ENCODE data around the gene ALPG. TPM values are rescaled to one million over a fixed set of nuclear protein-coding genes. Genes with fewer than 3 reads are reported as not detected.
A peak's percentile ranks its signal among the peaks of the same experiment; 100 is the strongest.
"Not testable (repeated sequence)": the region's sequence is repeated elsewhere in the genome, so short reads cannot be mapped to it uniquely, and the experiment has no call there.

ALPG gene
- total RNA-seq, 2 experiments from 2014 or later = not detected

- peaks cover 15% of the 10 kb centered on the region for H3K4me1 Mint-ChIP-seq (ENCODE audit: low read depth)
- H3K27me3 Mint-ChIP-seq (ENCODE audit: low read depth) = peaks cover 48% of the 10 kb centered on the region
- H3K4me3 Mint-ChIP-seq = no peak overlapping the region
- H3K36me3 Mint-ChIP-seq (ENCODE audit: low read depth) = peaks cover under 1% of the 10 kb centered on the region
- H3K27ac Mint-ChIP-seq = no peak overlapping the region
- ATAC-seq (no peak), DNase-seq (no peak)
- ChIA-PET CTCF (interaction anchor here (1.1 kb wide), 1 partner anchor 10 kb away, joined by 3 read pairs; no protein-coding TSS in a partner anchor), POLR2A (no interaction called here)
- H3K9me3 Mint-ChIP-seq (ENCODE audit: insufficient read depth) = peaks cover under 1% of the 10 kb centered on the region
These were observed 10.8 kb downstream of the ALPG start for GRCh38 chr2:232417489-232417888.

- POLR2A ChIA-PET = no interaction called here
- CTCF ChIA-PET = interaction anchor here (1.1 kb wide), 1 partner anchor 9 kb away, joined by 3 read pairs; no protein-coding TSS in a partner anchor
- DNase-seq = no peak
- no peak for ATAC-seq
- Mint-ChIP-seq H3K4me1 (ENCODE audit: low read depth) (peaks cover 15% of the 10 kb centered on the region), H3K27me3 (ENCODE audit: low read depth) (peaks cover 46% of the 10 kb centered on the region), H3K9me3 (ENCODE audit: insufficient read depth) (peaks cover 4% of the 10 kb centered on the region), H3K36me3 (ENCODE audit: low read depth) (peaks cover 4% of the 10 kb centered on the region), H3K27ac (no peak overlapping the region), H3K4me3 (no peak overlapping the region)
These were observed 11.4 kb downstream of the ALPG start for GRCh38 chr2:232418056-232418455.

- DNase-seq (no peak), ATAC-seq (peak; percentile 25)
- ChIA-PET POLR2A (no interaction called here), CTCF (interaction anchor here (1.1 kb wide), 1 partner anchor 9 kb away, joined by 3 read pairs; no protein-coding TSS in a partner anchor)
- Mint-ChIP-seq H3K27me3 (ENCODE audit: low read depth) (peaks cover 43% of the 10 kb centered on the region), H3K4me3 (peak overlapping the region; percentile 22), H3K36me3 (ENCODE audit: low read depth) (peaks cover 4% of the 10 kb centered on the region), H3K9me3 (ENCODE audit: insufficient read depth) (peaks cover 4% of the 10 kb centered on the region), H3K27ac (no peak overlapping the region), H3K4me1 (ENCODE audit: low read depth) (peaks cover 13% of the 10 kb centered on the region)
These were observed 12.0 kb downstream of the ALPG start for GRCh38 chr2:232418466-232419244.

- Mint-ChIP-seq H3K4me1 (ENCODE audit: low read depth) (peaks cover 13% of the 10 kb centered on the region), H3K9me3 (ENCODE audit: insufficient read depth) (peaks cover 4% of the 10 kb centered on the region), H3K36me3 (ENCODE audit: low read depth) (peaks cover 4% of the 10 kb centered on the region), H3K4me3 (peak overlapping the region; percentile 22), H3K27me3 (ENCODE audit: low read depth) (peaks cover 38% of the 10 kb centered on the region), H3K27ac (no peak overlapping the region)
- CTCF ChIA-PET = no interaction called here
- POLR2A ChIA-PET = no interaction called here
- ATAC-seq = peak; percentile 37
- no peak for DNase-seq
These were observed 12.8 kb downstream of the ALPG start for GRCh38 chr2:232419245-232420072.

GRCh38 chr2:232420073-232420454 is 13.4 kb downstream of the ALPG start:
- ChIA-PET POLR2A (no interaction called here), CTCF (no interaction called here)
- peaks cover 13% of the 10 kb centered on the region for H3K4me1 Mint-ChIP-seq (ENCODE audit: low read depth)
- H3K4me3 Mint-ChIP-seq = peak overlapping the region; percentile 56
- H3K27ac Mint-ChIP-seq = no peak overlapping the region
- H3K27me3 Mint-ChIP-seq (ENCODE audit: low read depth) = peaks cover 39% of the 10 kb centered on the region
- H3K36me3 Mint-ChIP-seq (ENCODE audit: low read depth) = peaks cover 4% of the 10 kb centered on the region
- peaks cover 4% of the 10 kb centered on the region for H3K9me3 Mint-ChIP-seq (ENCODE audit: insufficient read depth)
- DNase-seq (no peak), ATAC-seq (no peak)

- DNase-seq = peak; percentile 64
- H3K27me3 Mint-ChIP-seq (ENCODE audit: low read depth) = peaks cover 43% of the 10 kb centered on the region
- CTCF ChIA-PET = no interaction called here
These were observed 14.0 kb downstream of the ALPG start for GRCh38 chr2:232420463-232421188.

GRCh38 chr2:232421189-232421785 is 14.6 kb downstream of the ALPG start:
- Mint-ChIP-seq H3K9me3 (ENCODE audit: insufficient read depth) (peaks cover 4% of the 10 kb centered on the region), H3K27ac (no peak overlapping the region), H3K4me3 (no peak overlapping the region), H3K4me1 (ENCODE audit: low read depth) (peaks cover 13% of the 10 kb centered on the region), H3K36me3 (ENCODE audit: low read depth) (peaks cover 4% of the 10 kb centered on the region), H3K27me3 (ENCODE audit: low read depth) (peaks cover 46% of the 10 kb centered on the region)
- ChIA-PET CTCF (interaction anchor here (0.9 kb wide), 1 partner anchor 18 kb away, joined by 3 read pairs; no protein-coding TSS in a partner anchor), POLR2A (interaction anchor here (1.0 kb wide), 1 partner anchor 18 kb away, joined by 3 read pairs; no protein-coding TSS in a partner anchor)
- DNase-seq = no peak
- ATAC-seq = no peak

More at GRCh38 chr2:232420463-232421188, 14.0 kb downstream of the ALPG start:
- Mint-ChIP-seq H3K4me1 (ENCODE audit: low read depth) (peaks cover 13% of the 10 kb centered on the region), H3K36me3 (ENCODE audit: low read depth) (peaks cover 4% of the 10 kb centered on the region), H3K4me3 (peak overlapping the region; percentile 56), H3K27ac (no peak overlapping the region), H3K9me3 (ENCODE audit: insufficient read depth) (peaks cover 4% of the 10 kb centered on the region)
- peak; percentile 78 for ATAC-seq
- POLR2A ChIA-PET = no interaction called here

- H3K4me3 Mint-ChIP-seq = no peak overlapping the region
- no peak overlapping the region for H3K27ac Mint-ChIP-seq
- DNase-seq = no peak
- ATAC-seq = no peak
- ChIA-PET CTCF (interaction anchor here (0.6 to 0.9 kb wide), 2 partner anchors 18 to 25 kb away, joined by 3 read pairs; no protein-coding TSS in a partner anchor), POLR2A (interaction anchor here (1.0 kb wide), 1 partner anchor 17 kb away, joined by 3 read pairs; no protein-coding TSS in a partner anchor)
- peaks cover 46% of the 10 kb centered on the region for H3K27me3 Mint-ChIP-seq (ENCODE audit: low read depth)
- H3K9me3 Mint-ChIP-seq (ENCODE audit: insufficient read depth) = peaks cover 4% of the 10 kb centered on the region
- peaks cover 4% of the 10 kb centered on the region for H3K36me3 Mint-ChIP-seq (ENCODE audit: low read depth)
- peaks cover 13% of the 10 kb centered on the region for H3K4me1 Mint-ChIP-seq (ENCODE audit: low read depth)
These were observed 15.4 kb downstream of the ALPG start for GRCh38 chr2:232422051-232422450.

- H3K9me3 Mint-ChIP-seq (ENCODE audit: insufficient read depth); POLR2A ChIA-PET; ATAC-seq; H3K36me3 Mint-ChIP-seq (ENCODE audit: low read depth); CTCF ChIA-PET; H3K27ac Mint-ChIP-seq; DNase-seq; H3K4me3 Mint-ChIP-seq: not testable (repeated sequence)
- H3K4me1 Mint-ChIP-seq (ENCODE audit: low read depth) = peaks cover 13% of the 10 kb centered on the region
- peaks cover 44% of the 10 kb centered on the region for H3K27me3 Mint-ChIP-seq (ENCODE audit: low read depth)
These were observed 16.4 kb downstream of the ALPG start for GRCh38 chr2:232422996-232423395.

- CTCF ChIA-PET; H3K9me3 Mint-ChIP-seq (ENCODE audit: insufficient read depth); H3K27ac Mint-ChIP-seq; DNase-seq; ATAC-seq; H3K36me3 Mint-ChIP-seq (ENCODE audit: low read depth); POLR2A ChIA-PET; H3K4me3 Mint-ChIP-seq: not testable (repeated sequence)
- peaks cover 40% of the 10 kb centered on the region for H3K27me3 Mint-ChIP-seq (ENCODE audit: low read depth)
- H3K4me1 Mint-ChIP-seq (ENCODE audit: low read depth) = peaks cover 10% of the 10 kb centered on the region
These were observed 16.8 kb downstream of the ALPG start for GRCh38 chr2:232423407-232423806.

Data from activated CD8-positive, alpha-beta T cell treated with anti-CD3 and anti-CD28 coated beads, Interleukin-2, amount 10 ng/mL, durations not matched to agents 7 days and 5 days (primary cell).